HPDE6-E6E7 (cell line): Measurements from ENCODE around the gene ZNF385B.

ENCODE experiments used
- DNase-seq: peaks from one replicate; pipeline ENCODE4 v3.0.0; 2011; ENCODE audit warnings: missing footprints; ENCODE audit errors: extremely low spot score

Gene ZNF385B

DNA sequence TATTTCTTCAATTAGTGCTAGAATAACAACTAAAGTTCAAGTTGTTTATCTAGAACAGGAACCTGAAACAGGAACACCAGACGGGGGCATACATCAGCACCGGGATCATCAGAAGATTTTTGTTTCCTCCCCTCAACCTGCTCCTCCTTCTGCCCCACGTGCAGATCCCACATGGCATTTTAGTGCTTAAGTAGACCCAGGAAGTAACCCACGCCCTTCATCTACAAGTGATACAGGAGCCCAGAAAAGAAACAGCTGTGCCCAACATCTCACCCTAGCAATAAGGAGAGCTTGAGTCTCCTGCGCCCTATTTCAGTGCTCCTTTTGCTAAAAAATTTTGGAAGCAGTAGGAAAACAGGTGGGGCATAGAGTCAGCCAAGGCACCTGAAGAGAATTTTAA, 5.2 kb downstream of the ZNF385B start:
- no peak for DNase-seq

DNA sequence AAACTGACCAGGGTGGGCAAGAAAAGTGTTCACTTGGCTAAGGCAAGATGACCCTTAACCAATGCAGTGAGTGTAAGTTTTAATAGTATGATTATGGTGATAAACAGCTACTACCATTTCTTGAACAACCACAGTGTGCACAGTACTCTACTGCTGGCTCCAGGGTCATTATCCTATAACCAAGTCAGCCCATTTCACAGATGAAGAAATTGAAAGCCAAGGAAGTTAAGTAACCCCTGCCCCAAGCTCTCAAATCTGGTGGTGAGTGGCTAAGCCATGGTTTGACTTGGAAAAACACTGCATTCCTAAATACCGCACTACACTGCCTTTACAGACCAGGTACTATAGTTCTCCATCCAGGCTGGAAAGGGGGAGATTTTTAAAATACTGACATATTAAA, 5.7 kb downstream of the ZNF385B start:
- DNase-seq, result no peak

DNA sequence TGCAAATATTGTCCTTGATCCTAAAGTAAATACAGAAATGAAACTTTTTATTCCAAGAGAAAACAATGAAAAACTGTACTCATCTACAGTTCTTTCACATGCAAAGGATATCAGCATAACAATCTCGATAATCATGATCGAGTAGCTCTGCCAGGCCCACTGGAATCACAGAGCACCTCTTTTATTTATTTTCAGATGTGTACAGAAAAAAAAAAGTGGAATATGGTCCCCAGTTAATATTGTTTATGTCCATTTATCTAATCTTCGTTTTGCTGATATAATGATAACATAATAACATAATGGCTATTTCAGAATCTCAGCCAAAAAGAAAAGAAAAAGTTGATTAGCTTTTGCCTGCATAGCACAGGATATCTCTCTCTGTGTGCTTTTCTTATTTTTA, 6.5 kb downstream of the ZNF385B start:
- no peak for DNase-seq

DNA sequence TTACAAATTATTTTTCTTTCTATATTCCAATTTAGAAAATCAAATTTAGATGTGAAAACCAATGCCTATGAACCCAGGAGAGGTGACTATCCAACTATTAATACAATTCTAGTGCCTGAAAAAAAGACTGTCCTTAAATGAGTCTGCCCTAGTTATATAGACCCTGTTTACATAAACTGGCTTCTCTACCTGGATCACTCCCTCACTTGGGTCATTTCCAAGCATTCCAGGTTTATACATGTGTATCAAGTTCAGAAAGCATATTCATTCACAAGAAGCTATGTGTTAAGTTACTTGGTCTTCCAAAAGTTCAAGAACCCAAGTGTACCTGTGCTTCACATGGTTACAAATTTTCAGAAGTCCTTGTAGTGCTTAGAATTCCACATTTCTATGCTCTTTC, 8.3 kb downstream of the ZNF385B start:
- no peak for DNase-seq

DNA sequence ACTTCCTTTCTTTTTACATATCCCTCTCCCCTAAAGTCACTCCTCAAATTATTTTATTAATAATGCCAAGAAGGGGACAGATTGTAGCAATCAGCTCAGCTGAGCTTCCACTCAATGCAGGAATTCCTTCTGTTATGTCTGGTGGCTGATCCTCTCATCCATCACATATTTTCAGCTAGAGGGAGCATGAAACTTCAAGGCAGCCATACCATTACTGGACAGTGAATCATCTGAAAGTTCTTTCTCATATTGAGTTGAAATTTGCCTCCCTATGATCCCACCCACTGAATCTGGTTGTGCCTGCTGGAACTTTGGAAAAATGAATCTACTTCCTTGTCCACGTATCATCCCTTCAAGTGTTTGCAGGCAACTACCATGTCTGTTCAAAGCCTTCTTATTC, 11.2 kb downstream of the ZNF385B start:
- DNase-seq, result no peak

DNA sequence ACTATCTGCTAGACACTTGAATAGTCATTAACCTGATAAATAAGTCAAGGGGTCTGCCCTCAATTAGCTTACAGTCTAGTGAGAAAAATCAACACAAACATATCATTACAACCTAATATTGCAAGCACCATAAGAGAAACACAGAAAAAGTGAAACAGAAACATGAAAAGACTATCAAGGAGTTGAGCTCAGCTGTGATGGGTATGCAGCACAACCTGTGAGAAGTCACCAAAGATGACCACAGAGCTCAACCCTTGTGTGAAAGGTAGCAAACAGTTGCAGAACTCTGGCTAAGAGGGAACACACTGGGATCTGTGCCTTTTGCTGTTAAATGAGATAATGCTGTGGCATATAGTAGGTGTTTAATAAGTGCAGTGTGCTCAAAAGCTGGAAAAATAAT, 11.7 kb downstream of the ZNF385B start:
- no peak for DNase-seq

DNA sequence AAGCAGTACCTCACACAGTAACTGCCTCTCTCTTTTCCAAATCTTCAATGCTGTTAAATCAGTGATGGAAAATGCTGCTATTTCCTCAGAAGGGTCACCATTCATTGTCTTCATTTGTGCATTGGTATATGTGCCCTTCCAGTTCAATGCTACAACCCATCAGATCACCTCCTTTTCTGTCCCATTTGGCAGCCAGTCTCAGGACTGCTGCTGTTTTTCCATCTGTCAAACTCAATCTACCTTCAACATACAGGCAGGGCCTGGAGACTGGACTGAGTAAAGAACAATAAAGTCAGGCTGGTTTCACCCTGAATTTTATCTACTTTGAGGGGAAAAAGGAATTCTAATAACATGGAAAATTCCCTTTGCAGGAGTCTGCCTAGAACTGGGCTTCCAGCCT, 17.9 kb downstream of the ZNF385B start:
- DNase-seq, result no peak

DNA sequence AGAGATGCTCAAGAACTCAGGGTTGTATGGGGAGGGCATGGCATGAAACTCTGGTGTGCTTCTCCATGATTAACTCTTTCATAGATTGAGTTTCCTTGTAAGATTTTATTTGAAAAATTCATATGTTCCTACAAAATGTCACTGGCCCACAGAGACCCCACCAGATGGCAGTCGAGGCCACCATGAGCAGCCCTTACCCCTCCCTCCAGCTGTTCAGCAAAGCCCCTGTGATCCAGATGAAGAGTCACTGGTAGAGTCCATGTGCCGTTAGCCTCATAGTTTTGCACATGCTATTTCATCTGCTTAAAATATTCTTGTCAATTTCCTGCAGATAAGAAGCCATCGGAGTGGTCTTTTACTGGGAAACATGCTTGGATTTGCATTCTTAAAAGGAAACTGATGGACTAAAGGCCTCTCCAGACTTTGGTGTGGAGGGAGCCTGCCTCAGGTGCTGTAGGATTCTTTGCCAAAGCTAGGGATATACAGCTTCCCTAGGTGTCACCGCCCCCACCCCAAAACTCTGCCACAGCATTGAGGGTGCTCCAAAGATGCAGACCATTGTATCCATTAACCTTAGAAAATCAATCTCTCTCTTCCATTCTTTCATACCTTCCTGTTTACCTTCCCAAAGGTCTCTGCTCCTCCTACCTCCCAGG, 18.8 kb downstream of the ZNF385B start:
- no peak for DNase-seq

DNA sequence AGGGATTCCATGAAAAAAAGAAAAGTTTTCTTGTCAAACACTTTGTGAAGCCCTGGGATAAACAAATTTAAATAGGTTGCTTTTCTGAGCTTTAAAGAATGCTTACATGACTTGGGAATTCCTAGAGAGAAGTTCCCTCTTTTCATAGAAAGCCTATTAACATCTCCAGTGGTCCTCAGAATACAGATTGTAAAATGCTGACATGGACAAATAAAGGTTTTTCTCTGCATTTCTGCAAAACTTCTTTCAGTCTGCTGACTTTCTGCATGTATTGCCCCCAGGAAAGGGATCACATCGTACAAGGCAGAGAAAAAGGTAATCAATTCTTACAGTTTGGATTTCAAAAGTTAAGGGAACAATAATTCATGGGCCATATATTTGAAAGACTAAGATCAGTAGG, 20.6 kb downstream of the ZNF385B start:
- no peak for DNase-seq

DNA sequence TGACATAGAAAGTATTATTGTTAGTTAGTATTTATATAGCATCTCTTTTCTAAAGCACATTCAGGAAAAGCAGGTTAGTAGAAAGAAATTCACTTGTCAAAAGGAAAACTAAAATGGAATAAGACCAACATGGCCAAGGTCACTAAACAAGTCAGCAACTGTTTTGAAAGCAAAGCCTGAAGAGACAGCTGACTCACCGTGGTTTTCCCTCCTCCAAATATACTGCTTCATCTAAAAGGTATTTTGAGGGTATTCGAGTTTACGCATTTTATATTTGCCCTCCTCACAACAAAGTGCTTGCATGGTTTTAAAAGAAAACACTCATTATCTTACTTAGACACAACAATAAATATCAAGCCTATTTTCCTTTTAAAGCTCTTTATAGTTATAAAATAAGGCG, 24.0 kb downstream of the ZNF385B start:
- no peak for DNase-seq

DNA sequence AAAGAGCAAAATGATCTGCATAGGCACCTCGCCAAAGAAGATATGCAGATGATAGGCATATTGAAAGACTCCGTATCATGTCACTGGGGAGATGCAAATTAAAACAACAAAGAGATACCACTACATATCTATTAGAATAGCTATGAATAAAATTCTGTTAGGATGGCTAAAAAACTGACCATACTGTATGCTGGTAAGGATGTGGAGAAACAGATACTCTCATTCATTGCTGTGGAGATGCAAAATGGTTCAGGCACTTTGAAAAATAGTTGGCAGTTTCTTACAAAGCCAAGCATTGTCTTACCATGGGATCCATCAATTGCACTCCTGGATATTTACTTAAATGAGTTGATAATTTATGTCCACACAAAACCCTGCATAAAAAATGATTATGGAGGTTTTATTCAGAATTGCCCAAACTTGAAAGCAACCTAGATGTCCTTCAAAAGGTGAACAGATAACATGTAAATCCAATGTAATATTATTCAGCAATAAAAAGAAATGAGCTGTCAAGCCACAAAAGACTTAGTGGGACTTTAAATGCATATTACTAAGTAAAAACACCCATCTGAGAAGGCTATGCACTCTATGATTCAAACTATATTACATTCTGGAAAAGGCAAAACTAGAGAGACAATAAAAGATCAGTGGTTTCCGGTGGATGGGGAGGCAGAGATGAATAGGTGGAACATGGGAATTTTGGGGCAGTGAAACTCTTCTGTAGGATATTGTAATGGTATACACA, 31.2 kb downstream of the ZNF385B start:
- no peak for DNase-seq

DNA sequence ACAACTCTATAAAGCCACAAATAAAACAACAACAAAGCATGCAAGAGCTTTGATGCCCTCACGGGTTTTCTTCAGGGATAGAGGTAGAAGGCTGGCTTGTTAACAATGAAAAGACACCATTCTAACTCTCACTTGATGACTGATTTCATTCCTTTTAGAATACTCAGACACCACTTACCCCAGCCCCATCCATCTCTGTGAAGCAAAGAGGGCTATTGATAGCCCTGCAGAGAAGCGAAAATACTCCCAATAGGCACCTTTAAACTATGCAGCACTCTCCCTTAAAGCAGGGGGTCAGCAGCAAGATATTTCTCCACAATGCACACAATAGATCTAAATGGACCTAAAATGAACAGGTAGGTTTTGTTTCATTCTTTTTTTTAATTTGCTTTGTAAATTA, 35.1 kb downstream of the ZNF385B start:
- no peak for DNase-seq

DNA sequence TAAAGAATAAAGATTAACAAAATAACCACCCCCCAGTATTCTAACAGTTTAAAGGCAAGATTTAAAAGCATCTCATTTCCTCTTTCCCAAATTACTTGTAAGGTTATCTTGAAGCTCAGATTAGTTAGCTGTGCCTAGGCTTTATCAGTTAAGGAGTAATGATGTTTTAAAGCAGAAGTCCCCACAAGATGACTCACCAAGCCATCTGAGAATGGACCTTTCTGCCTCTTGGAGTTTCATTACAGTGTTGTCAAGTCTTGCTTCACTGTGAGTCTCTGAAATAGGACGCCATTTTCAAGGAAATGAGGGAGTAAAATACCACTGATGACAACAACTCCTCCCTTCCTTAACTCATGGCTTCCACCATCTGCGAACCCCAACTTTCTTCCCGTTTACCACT, 35.9 kb downstream of the ZNF385B start:
- DNase-seq, result no peak

DNA sequence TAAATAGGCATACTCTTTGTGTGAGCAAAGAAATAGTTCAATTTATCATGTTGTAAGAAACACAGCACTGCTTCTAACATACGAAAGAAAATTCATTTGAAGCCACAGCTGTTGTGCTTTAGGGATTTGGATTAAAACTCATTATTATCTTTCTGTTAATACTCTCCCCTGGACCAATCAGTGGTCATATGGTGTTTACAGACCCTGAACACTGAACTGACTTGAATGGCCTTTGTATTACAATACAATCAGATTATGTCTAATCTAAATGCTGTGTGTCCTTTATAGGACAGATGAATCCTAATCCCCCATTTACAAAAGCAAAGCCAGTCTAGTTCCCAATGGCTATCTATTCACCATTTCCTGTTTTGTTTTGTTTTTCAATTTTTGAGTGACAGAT, 36.5 kb downstream of the ZNF385B start:
- no peak for DNase-seq

DNA sequence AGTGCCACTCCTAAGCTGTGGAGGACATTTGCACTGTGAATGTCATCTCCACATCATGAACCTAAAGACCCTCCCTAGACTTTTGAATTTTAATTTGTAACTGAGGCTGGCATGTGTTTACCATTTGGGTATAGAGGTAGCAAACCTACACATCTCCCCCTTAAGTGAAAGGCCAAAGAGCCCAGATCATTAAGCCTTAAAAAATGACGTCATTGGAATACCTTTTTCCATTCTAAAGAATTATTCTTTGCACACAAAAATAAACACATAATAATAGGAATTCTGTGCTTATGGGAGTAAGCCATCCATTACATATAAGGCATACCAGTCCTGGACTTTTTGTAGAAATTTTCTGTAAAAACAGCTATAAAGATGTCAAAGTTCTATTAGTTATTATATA, 38.9 kb downstream of the ZNF385B start:
- no peak for DNase-seq

DNA sequence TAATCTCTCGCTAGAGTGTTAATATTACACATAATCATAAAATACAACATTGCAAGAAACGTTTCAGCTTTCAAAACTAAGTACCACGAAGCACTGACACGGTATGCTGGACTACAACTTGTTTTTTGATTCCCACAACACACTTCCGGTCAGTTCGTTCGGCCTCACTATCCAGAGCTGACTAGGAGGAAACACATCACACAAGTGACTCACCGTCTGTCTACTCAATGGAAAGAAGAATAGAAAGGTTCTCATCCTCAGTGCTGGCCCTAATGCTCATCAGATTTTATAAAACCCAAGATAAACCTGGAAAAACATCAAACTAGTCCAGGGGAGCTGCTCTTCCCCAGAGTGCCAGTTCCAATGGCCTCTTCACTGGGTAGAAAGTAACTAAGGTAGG, 42.9 kb downstream of the ZNF385B start:
- peak; percentile 27 for DNase-seq

DNA sequence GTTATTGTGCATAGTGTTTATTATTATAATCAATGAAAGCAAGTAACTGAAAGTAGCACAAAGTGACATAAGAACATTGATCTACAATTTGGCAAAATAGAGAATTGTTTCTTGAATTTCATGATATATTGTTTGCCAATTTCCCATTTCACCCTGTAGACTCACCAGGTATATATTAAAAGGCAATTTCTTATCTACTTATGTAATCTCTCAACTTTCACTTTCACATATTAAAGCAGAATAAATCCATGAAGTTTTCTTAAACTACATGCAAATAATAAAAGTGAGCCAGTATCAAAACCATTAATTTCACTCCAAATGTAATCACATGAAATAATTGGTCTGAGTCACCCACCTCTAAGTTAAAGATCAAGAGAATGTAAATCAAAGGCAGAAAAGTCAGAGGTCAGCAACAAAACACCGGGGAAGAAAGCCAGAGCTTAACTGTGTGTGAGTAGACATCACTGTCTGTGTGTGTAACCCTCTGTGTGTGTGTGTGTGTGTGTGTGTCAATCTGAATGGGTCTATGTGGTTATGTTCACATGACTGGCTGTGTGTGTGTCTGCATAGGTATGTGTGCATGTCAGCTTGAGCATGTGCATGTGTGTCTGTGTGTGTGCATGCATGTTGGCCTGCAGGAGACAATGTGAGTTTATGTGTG, 44.1 kb downstream of the ZNF385B start:
- DNase-seq, result no peak

DNA sequence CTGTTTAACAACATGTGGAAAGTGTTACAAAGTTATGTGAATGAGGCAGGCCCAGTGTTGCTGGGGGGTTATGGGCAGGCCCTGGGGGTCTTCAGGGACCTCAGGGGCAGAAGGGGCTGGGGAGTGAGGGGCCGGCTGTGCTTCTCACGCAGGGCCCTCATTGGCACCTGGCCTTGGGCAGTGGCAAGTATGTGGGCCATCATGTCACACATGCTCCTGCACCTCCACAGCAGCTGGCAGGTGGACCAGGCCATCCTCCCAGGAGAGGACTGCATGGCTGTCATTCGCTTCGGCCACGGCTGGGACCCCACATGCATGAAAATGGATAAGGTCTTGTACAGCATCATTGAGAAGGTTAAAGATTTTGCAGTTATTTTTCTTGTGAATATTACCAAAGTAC, 47.4 kb downstream of the ZNF385B start:
- no peak for DNase-seq

DNA sequence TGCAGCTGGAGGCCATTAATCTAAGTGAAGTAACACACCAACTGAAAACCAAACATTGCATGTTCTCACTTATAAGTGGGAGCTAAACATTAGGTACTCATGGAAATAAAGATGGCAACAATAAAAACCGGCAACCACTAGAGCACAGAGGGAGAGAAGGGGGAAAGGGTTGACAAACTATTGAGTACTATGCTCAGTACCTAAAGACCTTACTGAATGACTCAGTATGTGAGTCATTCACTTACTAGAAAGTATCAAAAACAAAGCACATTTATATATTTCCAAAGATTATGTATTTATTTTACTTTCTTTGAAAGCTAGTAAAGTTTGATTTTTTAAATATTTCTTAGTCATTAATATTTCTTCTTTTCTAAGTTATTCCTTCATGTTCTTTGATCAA, 48.9 kb downstream of the ZNF385B start:
- DNase-seq, result no peak

DNA sequence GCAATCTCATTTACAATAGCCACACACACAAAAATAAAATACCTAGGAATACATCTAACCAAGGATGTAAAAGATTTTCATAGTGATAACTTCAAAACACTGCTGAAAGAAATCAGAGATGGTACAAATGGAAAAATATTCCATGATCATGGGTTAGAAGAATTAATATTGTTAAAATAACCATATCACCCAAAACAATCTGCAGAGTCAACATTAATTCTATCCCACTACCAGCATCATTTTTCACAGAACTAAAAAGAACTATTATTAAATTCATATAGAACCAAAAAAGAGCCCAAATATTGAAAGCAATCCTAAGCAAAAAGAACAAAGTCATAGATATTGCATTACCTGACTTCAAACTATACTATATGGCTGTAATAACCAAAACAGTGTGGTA, 50.4 kb downstream of the ZNF385B start:
- DNase-seq, result no peak

DNA sequence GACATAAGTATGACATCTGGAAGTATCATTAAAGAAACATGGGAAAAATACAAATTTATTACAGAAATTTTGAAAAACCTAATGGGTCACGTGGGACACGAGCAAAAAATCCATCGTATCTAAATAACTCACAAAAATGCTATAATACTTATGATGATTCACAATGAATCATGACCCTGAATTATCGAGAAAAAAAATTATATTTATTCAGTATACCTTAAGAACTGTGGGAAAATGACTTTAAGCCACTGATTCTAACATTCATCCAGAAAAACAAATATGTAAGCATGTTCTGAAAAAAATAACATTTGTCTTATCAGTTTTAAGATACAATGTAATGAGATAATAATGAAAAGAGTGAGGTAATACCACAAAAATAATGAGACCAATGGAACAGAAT, 51.8 kb downstream of the ZNF385B start:
- DNase-seq, result no peak

DNA sequence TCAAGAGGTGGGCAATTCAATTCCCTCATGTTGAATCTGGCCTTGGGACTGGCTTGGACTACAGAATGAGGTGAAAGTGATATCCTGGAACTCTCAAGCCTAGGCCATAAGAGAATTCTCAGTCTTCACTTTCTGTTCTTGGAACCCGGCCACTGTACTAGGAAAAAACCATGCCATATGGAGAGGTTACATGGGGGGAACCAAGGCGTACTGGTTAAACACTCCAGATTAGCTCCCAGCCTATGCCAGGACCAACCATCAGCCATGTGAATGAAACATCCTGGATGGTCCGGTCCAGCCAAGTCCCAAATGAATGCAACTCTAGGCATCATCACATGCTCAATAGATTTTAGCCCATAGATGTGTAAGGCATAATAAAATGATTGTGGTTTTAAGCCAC, 56.4 kb downstream of the ZNF385B start:
- no peak for DNase-seq

DNA sequence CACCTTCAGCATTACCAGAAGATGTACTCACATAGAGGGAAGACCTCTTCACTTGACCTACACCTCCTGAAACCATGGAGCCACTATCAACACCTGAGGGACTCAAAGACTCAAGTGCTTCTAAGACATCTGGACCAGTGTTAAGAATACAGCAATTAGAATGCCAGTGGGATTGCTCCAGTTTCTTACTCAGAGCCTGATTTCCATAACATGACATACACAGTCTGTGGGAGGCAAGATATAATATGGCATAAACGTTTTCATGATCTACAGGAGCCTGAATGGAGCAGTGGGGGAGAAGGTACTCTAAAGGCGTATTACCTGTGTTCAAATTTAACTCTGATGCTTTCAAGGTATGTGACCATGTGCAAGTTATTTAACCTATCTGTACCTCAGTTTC, 57.2 kb downstream of the ZNF385B start:
- DNase-seq, result no peak
